ENCODE data around the gene PPP1R3G.

PPP1R3G gene

DNA sequence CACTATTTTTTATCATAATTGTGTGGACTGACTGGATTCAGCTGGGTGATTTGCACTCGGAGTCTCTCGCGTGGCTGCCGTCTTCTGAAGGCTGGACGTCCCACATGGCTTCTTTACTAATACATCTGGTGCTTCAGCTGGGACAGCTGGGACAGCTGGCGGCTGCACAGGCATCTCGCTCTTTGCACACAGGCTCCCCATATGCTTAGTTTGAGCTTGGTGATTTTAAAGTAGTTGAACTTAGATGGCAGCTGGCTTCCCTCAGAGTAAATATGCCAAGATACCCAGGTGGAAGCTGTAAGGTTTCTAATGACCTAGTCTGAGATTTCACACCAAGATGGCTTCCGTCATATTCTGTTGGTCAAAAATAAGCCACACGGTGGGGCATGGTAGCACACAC lies 38.7 kb upstream of the PPP1R3G start:
- DNase-seq (ENCODE audit: low read depth) = no peak
- no peak for TF ChIP-seq CTCF (IDR thresholded peaks at IDR 0.05; ENCODE audit: low read depth, low read length, missing control alignments)
- no peak overlapping the region for H3K4me3 ChIP-seq (ENCODE audit: low read depth, low read length)
- in situ Hi-C loops (cut with HindIII; ENCODE audit: low sequenced_read_pairs) = no loop called here

GRCh38 chr6:5050009-5050408 lies 35.1 kb upstream of the PPP1R3G start:
- no peak for TF ChIP-seq CTCF (IDR thresholded peaks at IDR 0.05; ENCODE audit: low read depth, low read length, missing control alignments)
- no peak overlapping the region for H3K4me3 ChIP-seq (ENCODE audit: low read depth, low read length)
- in situ Hi-C loops (cut with HindIII; ENCODE audit: low sequenced_read_pairs) = no loop called here
- DNase-seq (ENCODE audit: low read depth) = no peak

DNA sequence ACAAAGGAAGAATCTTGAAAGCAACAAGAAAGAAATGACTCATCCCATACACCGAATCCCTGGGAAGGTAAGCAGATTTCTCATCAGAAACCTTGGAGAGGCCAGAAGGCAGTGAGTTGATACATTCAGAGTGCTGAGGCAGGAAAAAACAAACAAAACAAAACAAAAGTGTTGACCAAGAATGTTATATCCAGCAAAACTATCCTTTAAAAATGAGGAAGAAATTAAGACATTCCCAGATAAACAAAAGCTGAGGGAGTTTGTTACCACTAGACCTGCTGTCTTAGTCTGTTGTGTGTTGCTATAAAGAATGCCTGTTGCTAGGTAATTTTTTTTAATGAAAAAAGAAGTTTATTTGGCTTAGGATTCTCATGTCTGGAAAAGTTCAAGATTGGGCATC lies 33.7 kb upstream of the PPP1R3G start:
- H3K4me3 ChIP-seq (ENCODE audit: low read depth, low read length) = no peak overlapping the region
- in situ Hi-C loops (cut with HindIII; ENCODE audit: low sequenced_read_pairs) = no loop called here
- no peak for DNase-seq (ENCODE audit: low read depth)
- TF ChIP-seq CTCF (IDR thresholded peaks at IDR 0.05; ENCODE audit: low read depth, low read length, missing control alignments) = no peak

DNA sequence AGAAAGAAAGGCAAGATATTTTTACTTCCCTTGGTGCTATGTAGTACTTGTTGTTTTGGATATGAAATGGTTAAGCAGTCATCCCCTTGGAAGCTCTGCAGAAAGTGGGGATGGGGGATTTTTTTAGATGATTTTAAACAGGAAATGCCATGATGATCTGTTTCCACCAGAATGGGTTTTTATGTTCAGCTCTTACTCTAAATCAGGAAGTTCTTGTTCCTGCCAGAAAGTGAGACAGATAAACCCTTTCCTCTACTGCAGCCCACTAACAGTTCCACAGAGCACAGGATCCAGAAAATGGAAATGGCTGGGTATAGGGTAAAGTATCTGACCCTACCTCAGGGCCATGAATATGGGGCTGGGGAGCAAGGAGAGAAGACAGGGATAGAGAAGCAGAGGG lies 32.1 kb upstream of the PPP1R3G start:
- TF ChIP-seq CTCF (IDR thresholded peaks at IDR 0.05; ENCODE audit: low read depth, low read length, missing control alignments) = no peak
- in situ Hi-C loops (cut with HindIII; ENCODE audit: low sequenced_read_pairs) = no loop called here
- no peak for DNase-seq (ENCODE audit: low read depth)
- H3K4me3 ChIP-seq (ENCODE audit: low read depth, low read length) = no peak overlapping the region

DNA sequence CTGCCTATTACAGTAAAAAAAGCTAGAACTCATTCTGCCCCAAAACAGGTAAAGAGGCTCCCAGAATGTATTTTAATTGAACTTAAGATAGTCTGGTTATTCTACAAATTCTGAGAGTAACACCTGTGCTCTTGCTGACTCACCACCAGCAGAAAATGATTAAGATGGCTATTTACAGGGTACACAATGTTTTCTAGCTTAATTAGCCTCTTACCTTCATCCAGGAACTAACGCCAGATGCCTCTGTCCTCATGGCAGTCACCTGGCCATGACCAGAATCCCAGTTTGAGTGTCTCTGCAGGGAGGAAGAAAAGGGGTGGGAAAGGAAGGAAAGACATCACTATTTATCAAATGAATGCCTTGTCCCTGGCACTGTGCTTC lies 31.3 kb upstream of the PPP1R3G start:
- no peak for DNase-seq (ENCODE audit: low read depth)
- in situ Hi-C loops (cut with HindIII; ENCODE audit: low sequenced_read_pairs) = no loop called here
- no peak overlapping the region for H3K4me3 ChIP-seq (ENCODE audit: low read depth, low read length)
- no peak for TF ChIP-seq CTCF (IDR thresholded peaks at IDR 0.05; ENCODE audit: low read depth, low read length, missing control alignments)

DNA sequence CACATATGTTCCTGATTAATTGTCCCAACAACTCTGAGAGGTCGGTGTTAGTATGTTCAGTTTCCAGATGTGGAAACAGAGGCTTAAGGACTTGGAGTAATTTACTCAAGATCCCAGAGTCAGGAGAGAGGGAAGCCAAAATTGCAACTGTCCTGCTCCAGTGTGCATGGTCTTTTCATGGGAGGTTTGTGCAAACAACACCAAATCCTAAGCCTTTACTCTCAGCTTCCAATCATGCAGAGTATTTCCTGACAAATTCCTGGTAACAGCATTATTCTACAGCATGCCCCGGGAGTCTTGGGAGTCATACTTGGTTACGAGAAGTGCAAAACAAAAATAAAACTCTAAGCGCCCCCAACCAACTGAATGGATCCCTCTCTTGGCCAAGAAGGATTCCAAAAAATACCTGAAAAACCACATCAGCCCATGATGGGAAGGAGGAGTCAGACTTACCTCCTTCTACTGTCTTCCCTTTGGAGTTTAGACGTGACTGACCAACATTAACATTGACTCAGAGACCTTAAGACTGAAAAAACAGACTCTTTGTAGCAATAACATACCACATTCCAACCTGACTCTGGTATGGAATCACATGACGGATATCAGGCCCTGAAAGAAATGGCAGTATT lies 30.8 kb upstream of the PPP1R3G start:
- in situ Hi-C loops (cut with HindIII; ENCODE audit: low sequenced_read_pairs) = no loop called here

More for the DNA sequence above, 30.8 kb upstream of the PPP1R3G start:
- no peak for DNase-seq (ENCODE audit: low read depth)
- no peak overlapping the region for H3K4me3 ChIP-seq (ENCODE audit: low read depth, low read length)
- no peak for TF ChIP-seq CTCF (IDR thresholded peaks at IDR 0.05; ENCODE audit: low read depth, low read length, missing control alignments)
